ENCODE measurements around the gene CDK1. TPM values are rescaled to one million over a fixed set of nuclear protein-coding genes. Genes with fewer than 3 reads are reported as not detected.

The CDK1 gene
- total RNA-seq, 2 donors from 2014 or later: 16.5 to 53.8 TPM

GRCh38 chr10:60801522-60801921 is 23.2 kb downstream of the CDK1 start:
- H3K36me3 ChIP-seq: no peaks in the 10 kb centered on the region
- TF ChIP-seq CTCF (IDR thresholded peaks at IDR 0.05): no peak

GRCh38 chr10:60803433-60803832 is 25.2 kb downstream of the CDK1 start:
- no peak overlapping the region for H3K9ac ChIP-seq (ENCODE audit: low read depth in 2 of 2, low read length in 2 of 2)
- H3K9me3 ChIP-seq: no peaks in the 10 kb centered on the region
- H3K36me3 ChIP-seq: no peaks in the 10 kb centered on the region
- no peak for TF ChIP-seq CTCF (IDR thresholded peaks at IDR 0.05)
- intact Hi-C loops (cut with DNase I): no loop called here
- H3K27ac ChIP-seq: no peak overlapping the region
- H3K4me1 ChIP-seq: no peaks in the 10 kb centered on the region
- no peak for DNase-seq
- H3K4me3 ChIP-seq: no peak overlapping the region
- H3K27me3 ChIP-seq: no peaks in the 10 kb centered on the region

More at GRCh38 chr10:60801522-60801921, 23.2 kb downstream of the CDK1 start:
- no peak for DNase-seq
- no peaks in the 10 kb centered on the region for H3K27me3 ChIP-seq
- H3K4me1 ChIP-seq: no peaks in the 10 kb centered on the region
- H3K9ac ChIP-seq (ENCODE audit: low read depth in 2 of 2, low read length in 2 of 2): no peak overlapping the region
- no peak overlapping the region for H3K27ac ChIP-seq
- H3K9me3 ChIP-seq: no peaks in the 10 kb centered on the region
- intact Hi-C loops (cut with DNase I): no loop called here
- no peak overlapping the region for H3K4me3 ChIP-seq

GRCh38 chr10:60803865-60804264 is 25.6 kb downstream of the CDK1 start:
- Histone ChIP-seq H3K27ac (no peak overlapping the region), H3K9me3 (no peaks in the 10 kb centered on the region), H3K27me3 (no peaks in the 10 kb centered on the region), H3K9ac (ENCODE audit: low read depth in 2 of 2, low read length in 2 of 2) (no peak overlapping the region), H3K4me3 (no peak overlapping the region), H3K4me1 (no peaks in the 10 kb centered on the region), H3K36me3 (no peaks in the 10 kb centered on the region)
- TF ChIP-seq CTCF (IDR thresholded peaks at IDR 0.05): no peak
- DNase-seq: no peak
- intact Hi-C loops (cut with DNase I): no loop called here

- Histone ChIP-seq H3K9ac (ENCODE audit: low read depth in 2 of 2, low read length in 2 of 2) (no peak overlapping the region), H3K9me3 (no peaks in the 10 kb centered on the region), H3K4me1 (no peaks in the 10 kb centered on the region), H3K4me3 (no peak overlapping the region), H3K27me3 (no peaks in the 10 kb centered on the region), H3K36me3 (no peaks in the 10 kb centered on the region), H3K27ac (no peak overlapping the region)
- TF ChIP-seq CTCF (IDR thresholded peaks at IDR 0.05): no peak
- DNase-seq: no peak
- intact Hi-C loops (cut with DNase I): no loop called here
Observed at GRCh38 chr10:60806921-60807320, 28.6 kb downstream of the CDK1 start.

GRCh38 chr10:60807499-60807898 is 29.2 kb downstream of the CDK1 start:
- Histone ChIP-seq H3K4me1 (no peaks in the 10 kb centered on the region), H3K9ac (ENCODE audit: low read depth in 2 of 2, low read length in 2 of 2) (no peak overlapping the region), H3K27me3 (no peaks in the 10 kb centered on the region), H3K4me3 (no peak overlapping the region), H3K9me3 (no peaks in the 10 kb centered on the region), H3K27ac (no peak overlapping the region), H3K36me3 (no peaks in the 10 kb centered on the region)
- DNase-seq: no peak
- TF ChIP-seq CTCF (IDR thresholded peaks at IDR 0.05): no peak
- intact Hi-C loops (cut with DNase I): no loop called here

GRCh38 chr10:60808036-60808435 is 29.8 kb downstream of the CDK1 start:
- H3K36me3 ChIP-seq: no peaks in the 10 kb centered on the region
- no peaks in the 10 kb centered on the region for H3K27me3 ChIP-seq
- H3K27ac ChIP-seq: no peak overlapping the region
- no peak for DNase-seq
- no peaks in the 10 kb centered on the region for H3K9me3 ChIP-seq
- H3K9ac ChIP-seq (ENCODE audit: low read depth in 2 of 2, low read length in 2 of 2): no peak overlapping the region
- no peaks in the 10 kb centered on the region for H3K4me1 ChIP-seq
- intact Hi-C loops (cut with DNase I): no loop called here
- no peak overlapping the region for H3K4me3 ChIP-seq
- TF ChIP-seq CTCF (IDR thresholded peaks at IDR 0.05): no peak
